ENCODE measurements around the gene KCNMA1.

Gene KCNMA1

DNA sequence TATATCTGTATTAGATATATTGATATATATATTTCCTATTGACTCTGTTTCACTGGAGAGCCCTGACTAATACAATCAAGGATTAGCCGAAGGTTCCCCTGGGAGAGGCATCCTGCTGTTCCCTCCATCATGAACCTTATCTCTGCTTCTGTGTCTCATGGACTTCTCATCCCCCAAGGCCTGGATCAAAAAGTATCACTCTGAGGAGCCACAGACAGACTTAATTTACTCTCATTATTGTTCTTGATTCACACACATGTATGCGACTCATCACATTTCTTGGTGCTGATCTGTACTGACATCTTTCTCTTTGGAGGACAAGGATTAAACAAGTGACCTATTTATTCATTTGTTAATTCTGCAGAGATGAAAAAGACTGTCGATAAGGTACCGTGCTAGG lies 550.2 kb downstream of the KCNMA1 start:
- DNase-seq = no peak

DNA sequence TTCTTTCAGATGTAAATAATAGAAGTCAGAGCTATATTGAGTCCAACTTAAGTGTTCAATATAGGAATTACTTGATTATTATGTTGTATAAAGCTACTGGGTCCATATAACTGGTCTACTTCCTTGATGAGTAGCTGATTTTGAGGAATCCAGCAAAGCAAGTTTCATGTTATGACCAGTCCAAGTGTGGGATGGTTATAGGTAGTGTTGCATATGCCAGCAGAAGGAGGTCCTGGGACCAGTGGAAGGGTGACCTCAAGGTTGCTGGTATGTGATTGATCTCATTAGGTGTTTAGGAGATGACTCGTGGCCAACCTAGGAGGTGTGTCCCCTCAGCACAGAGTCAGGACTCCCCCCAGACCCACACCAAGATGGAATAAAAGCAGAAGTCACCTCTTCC lies 551.5 kb downstream of the KCNMA1 start:
- DNase-seq = no peak

DNA sequence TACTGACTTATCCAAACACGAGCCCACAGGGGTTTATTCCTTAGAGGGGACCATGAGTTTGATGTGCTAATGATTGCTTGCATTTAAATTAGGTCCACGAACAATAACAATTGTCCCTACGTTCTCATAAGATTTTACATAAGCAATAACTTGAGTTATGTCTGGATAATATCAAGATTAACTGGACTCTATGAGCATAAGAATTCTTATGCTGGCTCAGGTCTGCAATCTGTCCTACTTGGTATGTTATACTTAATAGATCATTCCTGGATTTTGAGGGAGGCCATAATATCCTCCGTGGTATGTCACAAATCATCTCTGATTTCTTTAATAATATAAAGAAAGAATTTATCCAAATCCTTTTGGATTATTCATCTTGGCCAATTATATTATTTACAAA lies 552.3 kb downstream of the KCNMA1 start:
- DNase-seq = no peak

DNA sequence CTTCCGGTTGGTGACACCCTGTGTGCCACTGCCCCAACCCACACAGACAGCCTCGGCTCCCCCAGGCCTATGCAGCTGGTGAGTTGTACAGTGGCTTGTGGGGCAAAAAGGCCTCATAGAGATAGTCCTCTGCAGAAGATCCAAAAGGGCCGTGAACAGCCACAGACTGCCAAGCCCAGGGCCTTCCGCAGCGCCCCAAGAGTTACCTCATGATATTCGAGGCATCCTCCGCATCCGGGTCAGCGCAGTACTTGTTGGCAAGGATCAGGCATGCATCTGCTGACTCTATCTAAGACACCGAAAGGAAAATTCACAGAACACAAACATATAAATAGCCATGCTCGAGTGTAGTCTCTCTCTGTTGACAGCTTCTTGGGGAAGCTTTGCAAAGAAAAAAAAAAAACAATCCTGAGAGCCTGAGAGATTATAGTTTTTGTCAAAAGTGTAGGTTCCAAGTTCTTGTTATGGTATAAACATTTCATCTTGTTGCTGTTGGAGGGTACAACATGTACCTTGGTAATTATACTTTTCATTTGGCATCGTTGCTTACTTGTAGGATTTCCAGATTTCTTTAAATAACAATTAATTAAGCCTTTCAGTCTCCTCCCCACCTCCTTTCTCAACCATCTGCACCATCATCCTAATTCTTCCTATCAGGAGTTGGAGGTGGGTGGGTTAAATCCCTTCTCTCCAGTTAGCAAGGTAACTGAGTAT lies 553.0 kb downstream of the KCNMA1 start:
- no peak for DNase-seq

DNA sequence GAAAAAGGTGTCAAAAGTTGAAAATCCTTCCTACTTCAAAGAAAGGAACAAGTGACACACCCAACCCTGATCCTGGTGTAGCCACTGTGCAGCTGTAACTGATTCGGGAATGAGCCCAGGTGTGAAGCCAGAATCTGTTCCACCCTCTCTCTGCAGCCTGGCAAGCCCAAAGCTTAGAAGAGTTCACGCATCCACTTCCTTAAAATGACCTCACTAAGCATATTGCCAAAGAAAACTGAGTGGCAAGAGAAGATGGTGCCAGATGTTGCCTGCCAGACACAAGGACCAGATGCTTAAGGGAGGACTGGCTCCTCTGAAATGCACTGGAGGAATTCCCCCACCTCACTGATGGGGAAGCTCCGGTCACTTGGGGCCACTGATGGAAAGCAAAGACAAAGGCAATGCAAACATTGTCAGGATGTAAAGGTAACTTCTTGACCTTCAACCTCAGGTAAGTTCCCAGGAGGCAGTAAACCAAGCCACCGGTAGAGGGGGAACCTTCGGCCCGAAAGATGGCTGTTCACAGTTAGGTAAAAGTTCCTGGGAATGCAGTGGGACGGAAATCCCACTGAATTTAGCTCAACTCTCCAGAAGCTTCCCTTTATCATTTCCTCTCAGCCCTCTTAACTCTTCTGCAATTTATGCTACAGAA lies 554.9 kb downstream of the KCNMA1 start:
- no peak for DNase-seq

DNA sequence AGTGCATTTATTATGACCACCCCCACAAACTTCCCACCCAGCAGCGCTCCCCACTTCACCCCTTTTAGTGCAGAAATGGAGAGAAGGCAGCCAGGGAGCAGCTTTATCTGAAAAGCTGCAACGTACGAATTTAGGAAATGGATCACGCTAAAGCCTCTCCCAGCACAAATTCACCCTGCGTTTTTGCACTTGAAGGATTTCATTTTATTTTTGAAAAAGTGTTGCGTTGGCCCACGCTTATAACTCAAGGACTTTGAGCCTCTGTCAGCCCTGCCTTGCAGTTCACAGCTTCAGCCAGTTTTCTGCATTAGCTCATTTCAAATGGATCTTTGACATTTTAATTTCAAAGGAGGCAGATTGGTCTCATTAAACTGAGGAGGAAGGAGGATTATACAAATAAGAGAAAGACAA lies 556.1 kb downstream of the KCNMA1 start:
- DNase-seq = no peak

DNA sequence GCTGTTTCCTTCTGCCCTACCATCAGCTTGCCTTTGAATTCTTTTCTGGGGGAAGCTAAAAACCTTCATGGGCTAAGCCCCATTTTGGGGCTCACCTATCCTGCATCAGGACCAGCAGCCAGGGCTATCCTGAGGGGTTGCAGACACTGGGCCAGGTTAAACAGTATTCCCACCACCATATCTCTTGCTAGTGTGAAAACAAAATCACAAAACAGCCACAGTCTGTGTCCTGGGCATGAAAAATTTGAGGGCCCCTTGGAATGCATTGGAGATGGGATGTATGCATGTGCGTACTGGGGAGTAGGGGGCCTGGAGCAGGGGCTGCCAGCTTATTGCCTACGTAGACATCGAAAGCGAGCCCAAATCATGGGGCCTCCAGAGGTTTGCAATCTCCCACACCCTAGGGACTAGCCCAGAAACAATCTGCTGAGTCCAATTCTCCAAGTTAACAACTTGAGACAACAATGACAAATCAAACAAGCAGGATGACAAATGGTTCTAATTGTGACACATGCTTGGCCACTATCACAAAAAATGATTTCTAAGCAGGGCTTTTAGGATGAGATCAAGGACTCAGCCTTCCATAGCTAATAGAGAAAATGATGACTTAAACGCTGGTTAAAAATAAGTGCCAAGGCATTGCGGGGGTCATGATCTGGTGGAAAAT lies 557.1 kb downstream of the KCNMA1 start:
- DNase-seq = no peak

DNA sequence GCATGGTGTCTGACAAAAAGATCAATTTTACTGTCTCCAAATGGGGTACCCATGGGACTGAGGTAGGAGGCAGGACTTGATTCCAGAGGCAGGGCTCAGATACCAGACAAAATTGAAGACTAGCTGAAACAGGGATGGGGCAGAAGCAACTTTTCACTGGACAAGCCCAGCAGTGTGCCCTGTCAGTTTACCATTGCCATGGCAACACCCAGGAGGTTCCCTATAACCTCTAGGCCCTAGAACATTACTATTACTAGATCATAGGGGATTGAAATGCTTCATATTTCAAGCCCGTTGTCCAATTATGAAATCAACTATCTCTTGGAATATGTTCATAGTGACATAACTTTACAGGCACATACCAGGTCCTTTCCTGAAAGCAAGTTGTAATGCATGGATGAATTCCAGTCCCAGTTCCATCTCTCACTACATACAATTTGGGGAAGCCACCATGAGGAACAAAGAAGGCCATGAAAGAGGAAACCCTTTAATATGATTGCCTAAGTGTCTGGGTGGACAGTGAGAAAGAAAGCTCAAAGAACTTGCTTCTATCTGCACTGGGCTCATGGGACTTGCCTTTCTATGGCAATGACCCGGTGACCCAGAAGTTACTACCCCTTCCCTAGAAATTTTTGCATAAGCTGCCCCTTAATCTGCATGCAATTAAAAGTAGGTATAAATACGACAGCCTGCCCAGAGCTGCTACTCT lies 557.9 kb downstream of the KCNMA1 start:
- no peak for DNase-seq

DNA sequence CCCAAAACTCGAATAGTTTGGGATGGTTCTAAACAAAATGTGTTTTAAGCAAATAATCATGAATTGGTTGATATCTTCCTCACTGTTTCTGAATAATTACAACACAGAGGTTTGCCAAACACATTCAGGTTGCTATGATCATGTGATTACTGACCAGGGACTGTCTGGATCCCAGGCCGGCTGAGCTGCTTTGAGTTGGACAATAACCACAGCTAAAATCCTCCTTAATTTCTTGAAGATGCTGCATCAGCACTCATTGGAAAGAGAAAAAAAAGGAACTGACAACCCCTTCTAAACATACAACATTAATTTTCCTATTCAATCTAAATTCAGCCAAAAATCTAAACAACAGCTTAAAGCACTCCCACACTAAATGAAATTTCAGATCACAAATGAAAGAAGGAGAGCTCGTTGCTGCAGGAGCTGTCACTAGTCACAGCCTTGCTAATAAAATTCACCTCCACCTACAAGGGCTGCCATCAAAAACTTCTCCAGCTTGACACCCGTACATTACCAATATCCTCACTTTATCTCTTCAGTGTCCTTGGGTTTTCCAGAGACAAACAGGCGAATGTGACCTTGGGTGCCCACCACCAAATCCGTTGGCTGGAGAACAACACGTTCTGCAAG lies 560.2 kb downstream of the KCNMA1 start:
- no peak for DNase-seq

GRCh38 chr10:77075926-77076325 lies 561.7 kb downstream of the KCNMA1 start:
- DNase-seq = no peak

DNA sequence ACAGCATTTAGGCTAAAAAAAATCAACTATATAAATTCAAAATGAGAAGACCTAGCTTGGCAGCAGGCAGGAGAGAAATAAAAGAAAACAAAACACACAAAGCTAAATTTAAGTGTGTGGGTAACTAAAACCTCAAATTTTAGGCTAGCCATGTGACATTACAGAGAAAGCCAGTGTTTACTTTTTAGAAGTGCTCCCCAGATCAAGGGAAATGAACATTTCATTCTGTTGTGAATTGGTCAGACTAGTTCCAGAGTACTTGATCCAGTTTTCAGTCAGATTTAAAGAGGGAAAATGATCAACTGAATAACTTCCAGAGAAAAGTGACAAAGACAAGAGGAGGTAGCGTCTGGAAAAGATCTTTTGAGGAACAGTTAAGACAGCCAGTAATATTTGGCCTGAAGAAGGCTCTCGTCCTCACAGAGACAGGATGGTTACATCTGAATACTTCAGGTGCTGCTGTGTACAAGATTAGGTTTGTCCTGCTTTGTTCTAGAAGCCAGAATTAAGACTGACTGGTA lies 563.4 kb downstream of the KCNMA1 start:
- DNase-seq = no peak

- no peak for DNase-seq
These were observed 564.0 kb downstream of the KCNMA1 start for GRCh38 chr10:77073663-77073960.

- no peak for DNase-seq
These were observed 564.6 kb downstream of the KCNMA1 start for GRCh38 chr10:77072836-77073662.

DNA sequence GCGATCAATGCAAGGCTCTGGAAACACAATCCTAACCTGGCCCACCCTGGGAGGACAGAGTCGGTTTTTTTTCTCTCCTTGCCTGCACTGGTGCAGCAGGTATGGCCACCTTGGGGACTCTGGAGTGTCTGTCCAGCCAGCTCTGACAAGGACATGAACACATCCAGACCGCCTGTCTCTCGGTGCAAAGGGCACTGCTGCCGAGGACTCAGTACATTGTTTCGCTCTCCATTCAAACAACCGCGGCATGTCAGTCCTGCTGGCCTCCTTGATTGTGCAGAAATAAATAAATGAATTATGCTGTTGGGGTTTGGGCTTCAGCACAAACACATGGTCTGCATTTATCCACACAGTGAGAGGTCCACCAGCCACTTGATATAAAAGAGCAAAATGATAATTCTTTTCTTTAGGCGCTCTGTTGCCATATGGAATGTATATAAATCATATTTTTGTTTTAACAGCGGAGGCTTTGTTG lies 565.2 kb downstream of the KCNMA1 start:
- no peak for DNase-seq

- DNase-seq = no peak
These were observed 565.7 kb downstream of the KCNMA1 start for GRCh38 chr10:77071956-77072355.

DNA sequence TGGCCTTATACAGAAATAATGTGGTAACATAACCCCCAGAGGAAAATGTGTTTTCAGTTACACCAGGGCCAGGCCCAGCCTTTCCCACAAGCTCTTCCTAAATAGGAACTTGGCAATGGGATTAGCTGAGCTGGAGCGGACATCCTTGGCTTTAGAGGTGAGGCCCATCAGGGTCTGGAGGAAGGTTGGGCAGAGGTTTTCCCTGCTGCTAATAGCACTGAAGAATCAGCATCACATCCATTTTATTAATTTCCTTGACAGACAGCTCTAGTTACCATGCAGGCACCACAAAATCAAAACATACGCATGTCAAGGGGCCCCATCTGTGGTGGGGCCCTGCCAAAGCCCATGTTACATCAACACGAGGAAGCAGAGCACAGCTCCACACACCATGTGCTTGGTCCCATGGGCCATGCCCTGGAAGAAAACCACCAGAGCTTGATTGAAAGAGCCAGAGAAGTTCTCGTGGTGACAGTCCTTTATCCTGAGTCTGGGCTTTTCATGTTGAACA lies 566.6 kb downstream of the KCNMA1 start:
- no peak for DNase-seq

- no peak for DNase-seq
These were observed 567.3 kb downstream of the KCNMA1 start for GRCh38 chr10:77070346-77070745.

DNA sequence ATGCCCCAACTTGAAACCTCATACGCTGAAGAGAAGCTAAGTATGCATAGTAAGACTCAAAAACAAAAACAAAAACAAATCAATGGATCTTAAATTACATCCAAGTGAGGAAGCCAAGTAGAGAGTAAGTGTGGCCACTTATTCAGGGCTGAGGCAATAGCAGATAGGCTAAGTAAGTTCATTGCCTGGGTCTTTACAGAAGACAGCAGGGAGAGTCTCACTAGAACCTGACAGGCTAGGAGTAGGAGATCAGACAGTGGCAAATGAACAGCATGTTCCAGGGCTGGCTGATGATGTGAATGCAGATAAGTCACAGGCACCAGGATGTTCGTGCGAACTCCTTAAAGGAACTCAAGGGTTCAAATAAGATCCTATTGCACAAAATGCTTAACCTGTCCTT lies 568.6 kb downstream of the KCNMA1 start:
- no peak for DNase-seq

DNA sequence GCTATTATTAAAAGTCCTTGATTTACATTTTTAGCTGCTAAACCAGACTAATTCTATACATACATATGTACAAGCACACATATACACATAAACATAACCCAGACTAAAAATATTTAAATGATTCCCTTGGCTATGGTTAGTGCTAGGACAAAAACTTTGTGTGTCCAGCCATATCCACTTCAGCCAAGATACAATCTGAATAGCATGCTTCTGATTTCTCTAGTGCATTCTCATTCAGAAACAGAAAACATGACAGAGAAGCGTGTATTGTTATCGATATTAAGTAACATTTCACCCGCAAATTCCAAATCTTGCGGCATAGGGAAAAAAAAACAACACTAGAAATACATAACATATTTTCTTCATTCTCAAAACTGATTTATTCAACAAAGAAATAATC lies 569.3 kb downstream of the KCNMA1 start:
- no peak for DNase-seq

DNA sequence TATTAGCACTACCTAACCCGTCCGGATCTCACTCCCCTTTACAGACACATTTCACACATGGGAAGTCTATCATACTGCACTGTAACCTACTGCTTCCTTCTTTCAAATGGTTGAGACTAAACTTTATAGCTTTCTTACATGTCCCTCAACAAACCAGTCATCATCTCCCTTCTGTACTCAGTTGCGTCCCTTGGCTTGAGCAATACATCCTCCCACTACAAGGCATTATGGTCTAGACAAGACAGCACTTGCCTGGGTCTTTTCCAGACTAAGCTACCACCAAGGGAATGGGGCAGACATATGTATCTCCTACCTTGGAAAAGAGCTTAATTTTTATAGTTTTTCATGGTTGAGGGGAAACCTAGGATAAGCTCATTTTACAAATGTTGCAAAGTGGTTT lies 575.2 kb downstream of the KCNMA1 start:
- DNase-seq = no peak

- DNase-seq = no peak
These were observed 576.7 kb downstream of the KCNMA1 start for GRCh38 chr10:77060913-77061312.

GRCh38 chr10:77056650-77057049 lies 581.0 kb downstream of the KCNMA1 start:
- DNase-seq = no peak
